Superior temporal gyrus (tissue), 1 donor: ENCODE data around the gene ZBTB25.
A peak's percentile ranks its signal among the peaks of the same experiment; 100 is the strongest.
"Not testable (repeated sequence)": the region's sequence is repeated elsewhere in the genome, so short reads cannot be mapped to it uniquely, and the experiment has no call there.

Experiments used
- DNase-seq: peaks from one replicate; pipeline ENCODE4 v3.0.0-alpha.2; 2016; ENCODE audit errors: extremely low spot score

ZBTB25 gene

GRCh38 chr14:64503434-64504309, at the start of gene ZBTB25:
Gene ZBTB25 (minus strand): TSS chr14:64503838. CDS start chr14:64490533, 13,305 bp downstream.
- peak; percentile 90 for DNase-seq

- peak; percentile 49 for DNase-seq
Measured at GRCh38 chr14:64550621-64551333, 47.1 kb upstream of the ZBTB25 start.

- no peak for DNase-seq
Measured at GRCh38 chr14:64549791-64550620, 46.4 kb upstream of the ZBTB25 start, which contains the start of gene PPP1R36. Gene PPP1R36 (plus strand): TSS chr14:64549961. CDS start chr14:64549998, 37 bp downstream.

GRCh38 chr14:64549016-64549415, 45.4 kb upstream of the ZBTB25 start:
- no peak for DNase-seq

- DNase-seq: no peak
Measured at GRCh38 chr14:64544607-64545312, 41.1 kb upstream of the ZBTB25 start.

GRCh38 chr14:64542836-64543201, 39.2 kb upstream of the ZBTB25 start:
- DNase-seq: no peak

GRCh38 chr14:64541972-64542835, 38.6 kb upstream of the ZBTB25 start:
- DNase-seq: no peak

- no peak for DNase-seq
Measured at GRCh38 chr14:64541261-64541971, 37.8 kb upstream of the ZBTB25 start.

- peak; percentile 99 for DNase-seq
Measured at GRCh38 chr14:64540208-64541202, 36.9 kb upstream of the ZBTB25 start, which contains the start of gene HSPA2. Gene HSPA2 (plus strand): TSS chr14:64540741. CDS start chr14:64540850, 109 bp downstream.

- no peak for DNase-seq
Measured at GRCh38 chr14:64536488-64537245, 33.0 kb upstream of the ZBTB25 start.

- no peak for DNase-seq
Measured at GRCh38 chr14:64531567-64531966, 27.9 kb upstream of the ZBTB25 start.

- no peak for DNase-seq
Measured at GRCh38 chr14:64525354-64525753, 21.7 kb upstream of the ZBTB25 start.

- no peak for DNase-seq
Measured at GRCh38 chr14:64522591-64523355, 19.1 kb upstream of the ZBTB25 start.

- no peak for DNase-seq
Measured at GRCh38 chr14:64520699-64521098, 17.1 kb upstream of the ZBTB25 start.

GRCh38 chr14:64518229-64518628, 14.6 kb upstream of the ZBTB25 start:
- no peak for DNase-seq

GRCh38 chr14:64517667-64518066, 14.0 kb upstream of the ZBTB25 start:
- not testable (repeated sequence) for DNase-seq

GRCh38 chr14:64516969-64517368, 13.3 kb upstream of the ZBTB25 start:
- no peak for DNase-seq
